Ascending aorta (tissue), 2 donors: ENCODE measurements around the gene ARHGEF7. TPM values are rescaled to one million over a fixed set of nuclear protein-coding genes. Genes with fewer than 3 reads are reported as not detected.

Source experiments
- DNase-seq, 2 donors: peaks; one replicate each; pipeline ENCODE4 v3.0.0-alpha.2; 2019; ENCODE audit warnings: low spot score in 2 of 2
- H3K27ac ChIP-seq, 2 donors: fragments of 200-600 bp; sonication (generic); one replicate each; pipeline ENCODE4 v1.5.1; 2016 to 2017; ENCODE audit warnings: mild to moderate bottlenecking in 1 of 2
- H3K27me3 ChIP-seq: fragments of 200-600 bp; sonication (generic); one replicate; pipeline ENCODE4 v1.5.1; 2017
- H3K36me3 ChIP-seq, 2 donors: fragments of 200-600 bp; sonication (generic); one replicate each; pipeline ENCODE4 v1.5.1; 2016
- H3K4me1 ChIP-seq, 2 donors: fragments of 200-600 bp; sonication (generic); one replicate each; pipeline ENCODE4 v1.5.1; 2016 to 2017; ENCODE audit warnings: mild to moderate bottlenecking in 1 of 2
- H3K4me3 ChIP-seq, 2 donors: fragments of 200-600 bp; sonication (generic); one replicate each; pipeline ENCODE4 v1.5.1; 2016 to 2017; ENCODE audit warnings: mild to moderate bottlenecking in 1 of 2
- H3K9me3 ChIP-seq, 2 donors: fragments of 200-600 bp; sonication (generic); one replicate each; pipeline ENCODE4 v1.5.1; 2016
- CTCF ChIP-seq, 3 experiments: fragments of 200-600 bp in 2 of 3; fragments of 450-650 bp in 1 of 3; sonication (generic) in 2 of 3; IDR thresholded peaks; one replicate each; pipeline ENCODE4 v1.5.1; 2016 to 2019; ENCODE audit warnings: antibody characterized with exemption in 3 of 3, mild to moderate bottlenecking in 1 of 3, moderate library complexity in 1 of 3
- intact Hi-C: fragments of 100-400 bp; cut with DNase I; formaldehyde crosslinking; loops from one replicate; pipeline ENCODE4 v1.15.1; 2023
- total RNA-seq: library from RNA; depleted of rRNA; stranded (reverse); fragments of >200 nt; gene quantifications from one replicate; pipeline ENCODE4 v1.1.0, GENCODE V29; 2016

The ARHGEF7 gene
- total RNA-seq, 1 donor from 2014 or later, result 32.2 TPM

- H3K36me3 ChIP-seq, result peaks cover 0 to 23% of the 10 kb centered on the region in 2 donors
- H3K4me3 ChIP-seq, result no peak overlapping the region
- H3K27me3 ChIP-seq, result no peaks in the 10 kb centered on the region
- H3K27ac ChIP-seq, result no peak overlapping the region
- H3K4me1 ChIP-seq, result peaks cover 0 to 2% of the 10 kb centered on the region in 2 donors
- intact Hi-C loops, result no loop called here
- no peak for TF ChIP-seq CTCF (IDR thresholded peaks at IDR 0.05)
- DNase-seq, result no peak
- peaks cover 0 to 6% of the 10 kb centered on the region in 2 donors for H3K9me3 ChIP-seq
Measured at GRCh38 chr13:111313911-111314425, 198.9 kb downstream of the ARHGEF7 start.

GRCh38 chr13:111314852-111315251 is 199.7 kb downstream of the ARHGEF7 start:
- H3K27me3 ChIP-seq, result no peaks in the 10 kb centered on the region
- H3K27ac ChIP-seq, result no peak overlapping the region
- no peak for TF ChIP-seq CTCF (IDR thresholded peaks at IDR 0.05)
- no peak for DNase-seq
- H3K4me3 ChIP-seq, result no peak overlapping the region
- peaks cover 0 to 6% of the 10 kb centered on the region in 2 donors for H3K9me3 ChIP-seq
- H3K36me3 ChIP-seq, result peaks cover 0 to 18% of the 10 kb centered on the region in 2 donors
- intact Hi-C loops, result no loop called here
- peaks cover 0 to 2% of the 10 kb centered on the region in 2 donors for H3K4me1 ChIP-seq

DNA sequence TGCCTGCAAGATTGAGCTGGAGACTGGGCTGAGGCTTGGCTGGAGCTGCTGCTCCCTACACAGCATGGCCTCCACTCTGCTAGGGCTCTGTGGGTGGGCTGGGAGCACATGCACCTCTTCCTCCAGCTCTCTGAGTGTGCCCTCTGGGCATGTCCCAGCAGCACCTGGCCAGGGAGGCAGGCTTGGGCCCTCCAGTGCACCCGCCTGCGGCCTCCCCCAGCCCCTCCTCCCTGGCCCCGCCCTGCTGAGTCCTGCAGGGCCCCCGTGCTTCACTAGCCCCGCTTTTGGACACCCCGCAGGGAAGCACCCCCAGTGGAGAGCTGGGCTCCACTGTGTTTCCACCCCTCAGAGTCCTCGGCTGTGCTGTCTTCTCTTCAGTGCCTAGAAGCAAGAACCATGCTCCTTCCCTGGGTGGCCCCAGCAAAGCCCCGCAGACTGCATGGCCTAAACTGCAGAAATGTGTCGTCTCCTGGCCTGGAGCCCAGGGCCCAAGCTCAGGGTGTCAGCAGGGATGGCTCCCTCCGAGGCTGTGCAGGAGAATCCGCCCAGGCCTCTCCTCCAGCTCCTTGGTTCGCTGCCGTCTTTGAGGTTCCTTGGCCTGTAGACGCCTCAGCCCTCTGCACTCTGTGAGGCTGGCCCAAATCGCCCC is 200.4 kb downstream of the ARHGEF7 start:
- no peaks in the 10 kb centered on the region for H3K27me3 ChIP-seq
- H3K4me1 ChIP-seq, result peaks cover 0 to 2% of the 10 kb centered on the region in 2 donors
- H3K9me3 ChIP-seq, result peaks cover 0 to 6% of the 10 kb centered on the region in 2 donors
- peak in 1 of 2 donors; percentile 50 for DNase-seq
- TF ChIP-seq CTCF (IDR thresholded peaks at IDR 0.05), result no peak
- H3K27ac ChIP-seq, result no peak overlapping the region
- H3K36me3 ChIP-seq, result peaks cover 0 to 18% of the 10 kb centered on the region in 2 donors
- no peak overlapping the region for H3K4me3 ChIP-seq
- intact Hi-C loops, result no loop called here

GRCh38 chr13:111316161-111316730 is 201.1 kb downstream of the ARHGEF7 start:
- H3K4me1 ChIP-seq, result peaks cover 0 to 2% of the 10 kb centered on the region in 2 donors
- peaks cover 0 to 17% of the 10 kb centered on the region in 2 donors for H3K36me3 ChIP-seq
- H3K27ac ChIP-seq, result no peak overlapping the region
- TF ChIP-seq CTCF (IDR thresholded peaks at IDR 0.05), result no peak
- no peak overlapping the region for H3K4me3 ChIP-seq
- intact Hi-C loops, result no loop called here
- peak in 1 of 2 donors; percentile 56 for DNase-seq
- H3K9me3 ChIP-seq, result peaks cover 0 to 6% of the 10 kb centered on the region in 2 donors
- no peaks in the 10 kb centered on the region for H3K27me3 ChIP-seq

DNA sequence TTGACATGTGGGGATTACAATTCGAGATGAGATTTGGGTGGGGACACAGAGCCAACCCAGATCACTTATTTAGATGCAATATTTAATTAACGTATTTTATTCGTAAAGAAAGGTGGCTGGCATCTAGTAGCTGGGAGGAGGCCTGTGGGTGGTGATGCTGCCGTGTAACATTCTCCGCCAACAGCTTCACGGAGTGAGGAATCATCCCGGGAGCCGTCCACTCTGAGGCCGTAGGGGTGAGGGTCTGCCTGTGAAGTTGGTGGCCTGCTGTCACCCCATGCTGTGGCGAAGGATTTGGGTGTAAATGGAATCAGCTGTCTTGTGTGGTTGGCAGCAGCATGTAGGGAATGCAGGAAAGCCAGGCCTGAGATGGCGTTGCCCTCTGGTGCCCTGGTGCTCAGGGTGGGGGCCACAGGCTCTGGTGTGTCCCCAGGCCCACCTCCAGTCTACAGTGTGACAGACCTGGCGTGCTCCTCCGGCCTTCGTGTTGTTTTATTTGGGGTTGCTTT is 202.0 kb downstream of the ARHGEF7 start:
- no peak overlapping the region for H3K27ac ChIP-seq
- DNase-seq, result peak in 1 of 2 donors; percentile 27
- intact Hi-C loops, result no loop called here
- H3K4me1 ChIP-seq, result peaks cover 0 to 2% of the 10 kb centered on the region in 2 donors
- peaks cover 0 to 11% of the 10 kb centered on the region in 2 donors for H3K36me3 ChIP-seq
- no peak for TF ChIP-seq CTCF (IDR thresholded peaks at IDR 0.05)
- peaks cover 0 to 6% of the 10 kb centered on the region in 2 donors for H3K9me3 ChIP-seq
- no peaks in the 10 kb centered on the region for H3K27me3 ChIP-seq
- H3K4me3 ChIP-seq, result no peak overlapping the region
